Measurements from ENCODE around the gene MON2. TPM values are rescaled to one million over a fixed set of nuclear protein-coding genes. Genes with fewer than 3 reads are reported as not detected.

Gene MON2
- total RNA-seq, 4 donors from 2014 or later = 41.2 to 222 (median 70.0) TPM

GRCh38 chr12:62533087-62533754 lies 66.6 kb downstream of the MON2 start:
- H3K4me1 ChIP-seq = no peaks in the 10 kb centered on the region
- no peaks in the 10 kb centered on the region for H3K9me3 ChIP-seq
- H3K4me3 ChIP-seq = no peak overlapping the region
- no peaks in the 10 kb centered on the region for H3K27me3 ChIP-seq
- intact Hi-C loops (cut with DNase I; ENCODE audit: low total_unique reads) = no loop called here
- H3K36me3 ChIP-seq = no peaks in the 10 kb centered on the region
- TF ChIP-seq POLR2A (IDR thresholded peaks at IDR 0.05) (no peak), CTCF (IDR thresholded peaks at IDR 0.05) (no peak)
- no peak overlapping the region for H3K27ac ChIP-seq
- no peak for DNase-seq

GRCh38 chr12:62533755-62534107 lies 67.1 kb downstream of the MON2 start:
- no peaks in the 10 kb centered on the region for H3K4me1 ChIP-seq

GRCh38 chr12:62536546-62536945 lies 69.9 kb downstream of the MON2 start:
- no peaks in the 10 kb centered on the region for H3K9me3 ChIP-seq
- TF ChIP-seq CTCF (IDR thresholded peaks at IDR 0.05) (no peak), POLR2A (IDR thresholded peaks at IDR 0.05) (no peak)
- intact Hi-C loops (cut with DNase I; ENCODE audit: low total_unique reads) = no loop called here
- no peak overlapping the region for H3K27ac ChIP-seq
- no peaks in the 10 kb centered on the region for H3K4me1 ChIP-seq
- no peak overlapping the region for H3K4me3 ChIP-seq
- no peaks in the 10 kb centered on the region for H3K27me3 ChIP-seq
- H3K36me3 ChIP-seq = no peaks in the 10 kb centered on the region
- DNase-seq = no peak

More at GRCh38 chr12:62533755-62534107, 67.1 kb downstream of the MON2 start:
- Histone ChIP-seq H3K9me3 (no peaks in the 10 kb centered on the region), H3K36me3 (no peaks in the 10 kb centered on the region), H3K27ac (no peak overlapping the region), H3K4me3 (no peak overlapping the region), H3K27me3 (no peaks in the 10 kb centered on the region)
- TF ChIP-seq CTCF (IDR thresholded peaks at IDR 0.05) (no peak), POLR2A (IDR thresholded peaks at IDR 0.05) (no peak)
- no peak for DNase-seq
- intact Hi-C loops (cut with DNase I; ENCODE audit: low total_unique reads) = no loop called here

- intact Hi-C loops (cut with DNase I; ENCODE audit: low total_unique reads) = no loop called here
- Histone ChIP-seq H3K4me1 (no peaks in the 10 kb centered on the region), H3K27me3 (no peaks in the 10 kb centered on the region), H3K36me3 (no peaks in the 10 kb centered on the region), H3K4me3 (no peak overlapping the region), H3K27ac (no peak overlapping the region), H3K9me3 (no peaks in the 10 kb centered on the region)
- TF ChIP-seq CTCF (IDR thresholded peaks at IDR 0.05) (no peak), POLR2A (IDR thresholded peaks at IDR 0.05) (no peak)
- peak in 1 of 2 donors; percentile 24 for DNase-seq
Observed at GRCh38 chr12:62537551-62537950, 70.9 kb downstream of the MON2 start.

GRCh38 chr12:62540354-62540753 lies 73.7 kb downstream of the MON2 start:
- Histone ChIP-seq H3K36me3 (no peaks in the 10 kb centered on the region), H3K9me3 (no peaks in the 10 kb centered on the region)
- intact Hi-C loops (cut with DNase I; ENCODE audit: low total_unique reads) = no loop called here

More at GRCh38 chr12:62540354-62540753, 73.7 kb downstream of the MON2 start:
- TF ChIP-seq POLR2A (IDR thresholded peaks at IDR 0.05) = no peak
- no peak for TF ChIP-seq CTCF (IDR thresholded peaks at IDR 0.05)
- Histone ChIP-seq H3K27me3 (no peaks in the 10 kb centered on the region), H3K27ac (no peak overlapping the region), H3K4me3 (no peak overlapping the region), H3K4me1 (no peaks in the 10 kb centered on the region)
- DNase-seq = no peak

All from uterus (tissue), 4 donors.